HG02840 (cell line): ENCODE data around the gene FASN.

Source experiments
- ATAC-seq: cut with Tn5 transposase; IDR thresholded peaks from one replicate; pipeline ENCODE4 v1.9.1; 2021; ENCODE audit warnings: mild to moderate bottlenecking, moderate library complexity, moderate number of reproducible peaks; ENCODE audit not compliant: unreplicated experiment, low FRiP score

FASN gene

DNA sequence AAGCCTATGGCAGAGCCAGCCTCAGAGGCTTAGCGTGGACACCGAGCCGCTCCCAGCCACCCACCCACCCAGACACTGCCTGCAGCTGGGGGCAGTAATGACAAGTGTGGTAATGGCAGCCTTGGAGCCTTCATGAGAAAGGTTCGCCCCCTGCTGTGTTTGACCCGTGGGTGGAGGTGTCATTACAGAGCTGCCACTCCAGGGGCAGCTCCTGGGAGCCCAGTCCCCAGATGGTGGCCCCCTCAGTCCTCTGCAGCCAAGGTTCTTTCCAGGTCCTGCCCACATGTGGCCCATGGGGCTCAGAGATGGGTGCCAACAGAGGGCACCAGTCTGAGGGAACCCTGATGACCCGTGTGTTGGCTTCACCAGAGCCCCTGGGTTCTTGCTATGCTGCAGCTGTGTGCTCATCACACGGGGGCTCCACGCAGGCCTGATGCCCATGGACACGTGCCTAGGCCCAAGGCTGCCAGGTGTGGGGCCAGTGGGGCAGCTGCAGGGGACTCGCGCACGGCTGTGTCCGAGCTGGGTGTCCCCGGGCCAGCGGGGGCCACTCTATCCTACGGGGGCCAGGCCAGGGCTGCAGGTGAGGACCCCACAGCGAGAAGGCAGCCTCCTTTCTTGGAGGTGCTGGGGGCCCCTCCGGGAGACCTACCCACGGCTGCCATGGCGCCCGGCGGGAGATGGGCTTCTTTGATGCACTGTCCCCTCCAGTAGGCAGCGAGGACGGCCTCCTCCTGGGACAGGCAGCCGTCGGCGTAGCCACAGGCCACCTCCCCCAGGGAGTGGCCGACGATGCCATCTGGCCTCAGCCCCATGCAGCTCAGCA is 8.1 kb downstream of the FASN start:
- ATAC-seq = no peak

DNA sequence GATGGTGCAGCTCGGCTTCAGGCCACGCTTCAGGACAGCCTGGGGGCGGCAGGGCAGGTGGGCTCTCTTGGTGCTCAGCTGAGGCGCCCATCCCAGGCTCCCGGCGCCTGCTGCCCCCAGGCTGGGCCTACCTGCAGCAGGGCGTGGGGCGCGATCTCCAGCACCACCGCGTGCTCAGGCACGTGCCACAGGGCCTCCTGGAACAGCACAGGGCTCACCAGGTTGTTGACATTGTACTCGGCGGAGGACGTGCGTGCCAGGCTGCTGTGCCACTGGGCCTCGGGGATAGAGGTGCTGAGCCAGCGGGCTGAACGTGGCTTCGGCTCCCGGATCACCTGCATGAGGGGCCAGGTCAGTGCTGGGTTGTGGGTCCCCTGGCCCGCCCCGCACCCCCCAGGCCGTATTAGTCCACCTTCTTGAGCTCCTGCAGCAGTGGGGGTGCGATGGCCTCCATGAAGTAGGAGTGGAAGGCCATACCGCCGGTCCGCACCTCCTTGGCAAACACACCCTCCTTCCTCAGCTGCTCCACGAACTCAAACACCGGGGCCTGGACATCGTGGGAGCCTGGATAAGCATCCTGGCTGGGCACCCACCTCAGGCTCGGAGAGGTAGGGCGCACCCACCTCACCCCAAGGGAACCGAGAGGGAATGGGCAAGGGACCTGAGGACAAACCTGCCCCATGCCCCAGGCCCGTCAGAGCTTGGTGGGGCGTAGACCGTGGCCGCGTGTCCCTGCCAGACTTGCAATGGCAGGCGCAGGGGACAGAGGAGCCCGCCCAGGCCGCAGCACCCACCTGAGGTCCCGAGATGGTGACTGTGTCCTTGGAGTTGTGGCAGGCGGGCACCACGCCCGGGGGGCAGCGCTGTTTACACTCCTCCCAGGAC is 9.0 kb downstream of the FASN start:
- ATAC-seq = no peak

DNA sequence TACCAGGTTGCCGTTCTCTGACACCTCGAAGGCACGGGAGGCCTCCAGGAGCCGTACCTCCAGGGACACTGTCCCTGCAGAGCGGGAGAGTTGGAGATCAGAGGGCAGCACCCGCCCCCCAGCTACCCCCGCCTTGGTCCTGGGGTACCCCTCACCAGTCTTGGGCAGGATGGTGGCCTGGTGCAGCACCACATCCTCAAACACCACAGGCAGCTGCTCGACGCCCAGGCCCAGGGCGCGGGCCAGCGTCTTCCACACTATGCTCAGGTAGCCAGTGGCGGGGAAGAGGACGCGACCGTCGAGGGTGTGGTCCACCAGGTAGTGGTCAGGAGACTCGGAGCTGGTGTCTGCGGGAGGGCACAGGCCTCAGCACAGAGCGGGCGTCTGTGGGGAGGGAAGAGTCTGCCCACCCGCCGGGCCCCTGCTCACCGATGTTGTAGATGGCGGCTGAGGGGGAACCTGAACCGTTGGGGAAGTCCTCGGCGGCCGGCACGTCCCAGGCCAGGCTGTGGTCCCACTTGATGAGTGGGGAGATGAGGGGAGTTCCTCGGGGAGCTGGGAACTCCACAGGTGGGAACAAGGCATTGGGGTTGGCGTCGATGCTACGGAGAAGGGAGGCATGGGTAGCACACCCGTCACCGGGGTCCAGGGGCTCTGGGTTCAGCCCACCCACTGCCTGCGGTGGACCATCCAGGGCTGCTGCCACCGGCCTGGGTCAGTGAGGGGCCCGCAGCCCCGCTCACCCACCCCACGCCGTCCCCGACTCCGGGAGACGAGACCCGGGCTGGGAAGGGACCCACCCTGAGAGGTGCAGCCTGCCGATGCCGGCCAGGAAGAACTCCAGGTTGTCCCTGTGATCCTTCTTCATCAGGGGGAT is 9.8 kb downstream of the FASN start:
- no peak for ATAC-seq

- no peak for ATAC-seq
Measured at GRCh38 chr17:82086941-82087906, 10.8 kb downstream of the FASN start.

- ATAC-seq = no peak
Measured at GRCh38 chr17:82085931-82086764, 11.9 kb downstream of the FASN start.

DNA sequence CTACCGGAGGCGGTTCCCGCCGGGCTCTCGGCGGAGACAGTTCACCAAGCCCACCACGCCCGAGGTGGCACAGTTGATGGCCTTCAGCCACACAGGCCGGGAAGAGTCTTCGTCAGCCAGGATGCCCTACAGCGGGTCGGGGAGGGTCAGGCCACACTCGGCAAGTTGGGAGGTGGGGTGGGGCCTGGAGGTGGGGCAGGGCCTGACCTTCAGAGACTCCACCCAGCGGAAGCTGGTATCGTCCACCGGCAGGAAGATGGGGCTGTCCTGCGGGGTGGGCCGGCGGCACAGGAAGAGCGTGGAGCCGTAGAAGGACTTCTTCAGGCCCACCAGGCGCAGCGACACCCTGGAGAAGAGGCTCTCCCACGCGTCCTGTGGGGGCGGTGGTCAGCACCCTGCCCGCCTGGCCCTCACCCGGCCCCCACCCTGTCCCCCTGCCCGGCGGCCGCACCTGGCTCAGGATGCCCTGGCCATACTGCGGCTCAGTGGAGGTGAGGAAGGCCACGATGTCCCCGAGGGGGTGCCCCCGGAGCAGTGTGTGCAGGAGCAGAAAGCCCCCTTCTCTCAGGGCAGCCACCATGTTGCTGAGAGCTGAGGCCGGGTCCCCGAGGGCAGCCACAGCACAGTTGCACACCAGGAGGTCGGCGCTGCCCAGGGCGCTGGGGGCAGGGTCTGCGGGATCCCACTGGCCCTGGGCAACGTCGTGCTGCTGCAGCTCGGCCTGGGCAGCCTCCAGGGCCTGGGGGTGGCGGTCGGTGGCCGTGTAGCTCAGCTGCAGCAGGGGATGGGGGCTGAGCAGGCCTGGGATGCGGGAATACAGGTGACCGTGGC is 12.8 kb downstream of the FASN start:
- ATAC-seq = no peak

- ATAC-seq = no peak
Measured at GRCh38 chr17:82084373-82085030, 13.5 kb downstream of the FASN start.

GRCh38 chr17:82083533-82084359 is 14.3 kb downstream of the FASN start:
- ATAC-seq = no peak

GRCh38 chr17:82083009-82083408 is 15.0 kb downstream of the FASN start:
- ATAC-seq = no peak

- ATAC-seq = no peak
Measured at GRCh38 chr17:82082456-82082855, 15.6 kb downstream of the FASN start.

GRCh38 chr17:82081966-82082365 is 16.1 kb downstream of the FASN start:
- ATAC-seq = no peak

- ATAC-seq = no peak
Measured at GRCh38 chr17:82081546-82081945, 16.5 kb downstream of the FASN start.

DNA sequence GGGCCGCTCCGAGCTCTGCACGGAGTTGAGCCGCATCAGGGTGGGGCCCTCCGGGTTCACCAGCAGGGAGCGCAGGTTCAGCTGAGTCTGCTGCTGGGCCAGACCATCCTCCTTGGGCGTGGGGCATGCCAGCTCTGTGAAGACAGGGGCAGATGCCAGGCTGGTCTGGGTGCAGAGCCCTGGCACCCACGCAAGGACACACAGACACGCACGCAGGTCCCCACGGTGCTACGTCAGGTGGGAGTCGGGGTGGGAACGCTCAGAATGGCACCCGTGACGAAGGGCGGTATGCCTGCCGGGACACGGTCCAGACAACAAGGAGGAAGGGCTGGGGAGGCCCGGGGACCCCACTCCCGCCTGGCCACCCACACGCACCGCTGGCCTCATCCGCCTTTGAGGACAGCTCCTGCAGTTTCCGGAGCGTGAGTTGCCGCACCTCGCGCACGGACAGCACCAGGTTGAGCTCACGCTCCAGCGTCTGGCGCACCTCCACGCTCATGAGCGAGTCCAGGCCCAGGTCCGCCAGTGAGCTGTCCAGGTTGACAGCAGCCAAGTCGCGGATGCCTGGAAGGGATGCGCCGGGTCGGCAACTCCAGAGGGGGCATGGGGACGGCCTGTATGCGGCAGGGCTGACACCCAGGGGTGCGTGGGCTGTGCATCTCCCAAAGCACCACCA is 17.1 kb downstream of the FASN start:
- no peak for ATAC-seq

GRCh38 chr17:82080048-82080788 is 17.8 kb downstream of the FASN start:
- ATAC-seq = no peak

DNA sequence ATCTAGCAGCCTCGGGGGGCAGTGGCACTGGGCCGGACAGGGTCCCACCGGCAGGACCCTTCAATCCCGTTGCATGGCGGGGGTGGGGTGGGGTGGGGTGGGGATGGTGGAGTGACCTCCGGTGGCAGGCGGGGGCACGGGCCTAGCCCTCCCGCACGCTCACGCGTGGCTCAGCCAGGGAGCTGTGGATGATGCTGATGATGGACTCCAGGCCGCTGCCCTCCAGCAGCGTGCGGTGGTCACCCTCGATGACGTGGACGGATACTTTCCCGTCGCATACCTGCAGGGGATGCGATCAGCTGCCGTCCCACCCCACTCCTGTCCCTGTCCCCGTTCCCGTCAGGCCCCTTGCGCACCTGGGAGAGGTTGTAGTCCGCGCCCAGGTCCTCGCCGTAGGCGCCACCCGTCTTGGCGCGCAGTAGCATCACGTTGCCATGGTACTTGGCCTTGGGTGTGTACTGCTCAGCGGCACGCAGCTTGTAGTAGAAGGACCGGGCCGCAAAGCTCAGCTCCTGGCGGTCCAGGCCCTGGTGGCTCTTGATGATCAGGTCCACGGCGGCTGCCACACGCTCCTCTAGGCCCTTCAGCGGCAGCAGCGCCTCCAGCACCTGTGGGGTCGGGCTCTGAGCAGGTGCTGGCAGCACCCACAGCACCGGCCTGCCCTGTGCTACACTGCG is 18.9 kb downstream of the FASN start:
- no peak for ATAC-seq
